Muscle layer of colon (tissue), 2 donors: ENCODE results near the gene PER2.

ENCODE experiments used
- H3K27ac ChIP-seq: one replicate; pipeline ENCODE4 v1.7.0; 2013; ENCODE audit warnings: low read depth, mild to moderate bottlenecking, low read length, moderate library complexity
- H3K27me3 ChIP-seq, 2 donors: one replicate each; pipeline ENCODE4 v1.7.0; 2013; ENCODE audit warnings: low read length in 2 of 2, mild to moderate bottlenecking in 2 of 2; ENCODE audit not compliant: insufficient read depth in 2 of 2, control insufficient read depth in 1 of 2
- H3K36me3 ChIP-seq: one replicate; pipeline ENCODE4 v1.7.0; 2013; ENCODE audit warnings: mild to moderate bottlenecking, low read length; ENCODE audit not compliant: insufficient read depth
- H3K4me1 ChIP-seq: one replicate; pipeline ENCODE4 v1.7.0; 2013; ENCODE audit warnings: mild to moderate bottlenecking, low read length; ENCODE audit not compliant: insufficient read depth
- H3K4me3 ChIP-seq, 2 donors: one replicate each; pipeline ENCODE4 v1.7.0; 2013; ENCODE audit warnings: low read length in 2 of 2, low read depth in 1 of 2, mild to moderate bottlenecking in 1 of 2, moderate library complexity in 1 of 2
- H3K9ac ChIP-seq: one replicate; pipeline ENCODE4 v1.7.0; 2013; ENCODE audit warnings: low read length
- H3K9me3 ChIP-seq: one replicate; pipeline ENCODE4 v1.7.0; 2013; ENCODE audit warnings: mild to moderate bottlenecking, low read length
- donor health status: abdominal sarcoma.
- donor health status: Adenocarcinoma of cecum.

Gene PER2

DNA sequence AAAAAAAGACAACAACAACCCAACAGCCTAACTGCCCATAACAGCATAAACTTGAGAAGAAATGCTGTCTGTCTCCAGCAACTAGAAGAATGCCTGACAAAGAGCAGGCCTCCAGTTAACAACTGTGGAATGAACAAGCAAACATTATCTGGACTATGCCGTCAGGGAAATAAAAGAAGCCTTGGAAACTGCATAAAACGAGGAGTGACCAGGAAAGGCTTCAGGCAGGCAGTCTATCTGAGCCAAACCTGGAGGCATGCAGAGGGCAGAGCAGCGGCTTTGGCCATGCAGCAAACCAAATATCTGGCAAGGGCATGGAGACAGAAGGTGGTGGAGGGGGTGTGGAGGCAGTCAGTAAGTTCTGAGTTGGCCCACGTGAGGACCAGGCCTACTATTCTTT, 59.7 kb downstream of the PER2 start:
- Histone ChIP-seq H3K9ac (no peak overlapping the region), H3K36me3 (no peaks in the 10 kb centered on the region), H3K4me1 (peaks cover 56% of the 10 kb centered on the region), H3K4me3 (no peak overlapping the region), H3K27ac (peak overlapping the region; percentile 58), H3K27me3 (no peaks in the 10 kb centered on the region), H3K9me3 (no peaks in the 10 kb centered on the region)

DNA sequence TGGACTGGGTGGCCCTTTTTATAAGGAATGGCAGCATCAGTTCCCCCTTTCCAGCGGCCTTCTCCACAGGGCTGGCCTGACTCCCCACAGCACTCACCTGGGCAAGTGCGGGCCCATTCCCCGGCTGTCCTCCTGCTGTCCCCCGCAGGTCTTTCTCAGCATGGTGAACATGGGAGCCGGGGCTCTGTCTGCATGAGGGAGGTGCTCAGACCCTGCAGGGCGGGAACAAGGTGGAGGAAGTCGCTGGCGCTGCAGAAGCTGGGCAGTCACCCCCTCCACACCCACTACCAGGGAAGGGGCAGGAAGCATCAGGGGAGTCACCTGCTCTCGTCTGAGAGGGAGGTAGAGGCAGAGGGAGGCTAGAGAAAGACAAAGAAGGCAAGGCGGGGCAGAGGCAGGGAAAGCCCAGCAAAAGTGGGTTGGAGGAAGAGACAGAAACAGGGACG, 60.8 kb downstream of the PER2 start:
- H3K4me3 ChIP-seq: no peak overlapping the region
- H3K4me1 ChIP-seq: peaks cover 56% of the 10 kb centered on the region
- no peak overlapping the region for H3K27ac ChIP-seq
- no peaks in the 10 kb centered on the region for H3K9me3 ChIP-seq
- no peaks in the 10 kb centered on the region for H3K27me3 ChIP-seq
- H3K36me3 ChIP-seq: no peaks in the 10 kb centered on the region
- no peak overlapping the region for H3K9ac ChIP-seq

DNA sequence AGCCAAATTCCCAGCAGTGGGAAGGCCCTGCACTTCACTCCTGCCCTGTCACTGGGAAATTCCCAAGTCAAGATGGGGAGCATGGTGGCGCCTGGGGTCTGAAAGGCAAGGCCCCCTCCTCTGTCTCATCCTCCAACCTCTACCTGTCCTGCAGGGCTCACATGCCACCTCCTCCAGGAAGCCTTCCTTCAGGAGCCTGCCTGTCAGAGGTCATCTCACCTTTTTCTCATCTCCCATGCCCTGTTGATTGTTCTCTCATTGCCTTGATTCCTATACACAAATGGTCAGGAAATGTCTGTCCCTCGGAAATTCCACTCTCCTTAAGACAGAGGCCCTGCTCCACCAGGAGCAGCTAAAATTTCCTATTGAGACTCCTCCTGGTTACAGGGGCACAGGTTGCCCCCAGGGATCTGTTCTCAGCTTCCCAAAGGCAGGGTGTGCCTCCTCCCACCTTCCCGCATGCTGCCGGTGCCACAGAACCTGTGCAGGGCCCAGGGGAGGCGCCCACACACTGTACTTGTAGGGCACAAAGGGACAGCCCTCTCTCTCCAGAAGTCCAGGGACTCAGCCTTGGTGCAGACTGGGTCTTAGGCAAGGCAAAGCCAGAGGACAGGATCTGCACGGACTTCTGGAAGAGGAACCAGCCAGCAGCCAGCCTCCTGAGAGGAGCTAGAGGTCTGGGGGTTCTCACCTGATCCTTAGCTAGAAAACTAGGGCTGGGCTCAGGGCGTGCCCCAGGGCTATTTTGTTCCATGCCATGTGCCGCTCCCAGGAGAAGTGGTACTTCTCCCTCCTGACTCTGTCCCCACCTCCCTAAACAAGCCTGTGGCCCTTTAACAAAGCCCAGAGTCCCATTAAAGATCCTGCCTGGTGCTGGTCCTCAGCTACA, 61.5 kb downstream of the PER2 start:
- Histone ChIP-seq H3K27me3 (no peaks in the 10 kb centered on the region), H3K9me3 (no peaks in the 10 kb centered on the region), H3K4me3 (no peak overlapping the region), H3K9ac (no peak overlapping the region), H3K4me1 (peaks cover 53% of the 10 kb centered on the region), H3K27ac (peak overlapping the region; percentile 70), H3K36me3 (no peaks in the 10 kb centered on the region)

DNA sequence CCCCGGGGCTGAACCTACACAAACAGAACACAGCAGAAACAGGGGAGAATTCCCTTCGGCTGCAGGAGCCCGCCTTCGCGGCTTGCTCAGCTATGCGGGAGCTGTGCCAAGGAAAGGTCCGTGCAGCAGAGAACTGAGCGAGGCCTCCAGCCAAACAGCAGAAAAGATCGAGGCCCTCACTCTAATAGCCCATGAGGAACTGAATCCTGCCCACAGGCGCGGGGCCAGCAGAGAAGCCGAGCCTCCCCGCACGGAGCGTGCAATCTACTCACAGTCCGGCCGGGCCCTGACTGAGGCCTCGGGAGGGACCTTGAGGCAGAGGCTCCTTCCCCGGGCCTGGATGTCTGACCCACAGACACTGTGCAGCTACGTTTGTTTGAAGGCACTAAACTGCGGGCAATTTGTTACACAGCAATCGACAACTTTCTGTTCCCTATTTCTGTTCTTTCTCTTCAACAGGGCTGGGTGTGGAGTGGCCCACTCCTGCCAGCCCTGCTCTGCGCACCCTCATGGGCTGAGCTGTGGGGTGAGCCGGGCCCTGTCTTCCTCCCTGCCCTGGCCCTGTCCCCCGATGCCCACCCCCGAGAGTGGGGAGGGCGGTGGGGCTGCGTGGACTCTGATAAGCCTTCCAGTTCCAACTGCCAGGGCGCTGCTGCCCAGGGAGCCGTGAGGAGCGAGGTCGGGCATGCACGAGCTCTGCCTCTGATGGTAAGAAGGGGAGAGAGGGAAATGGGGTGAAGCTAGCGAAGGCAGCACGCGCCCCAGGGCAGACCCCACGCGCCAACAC, 62.3 kb downstream of the PER2 start:
- no peaks in the 10 kb centered on the region for H3K36me3 ChIP-seq
- peak overlapping the region; percentile 70 for H3K27ac ChIP-seq
- H3K27me3 ChIP-seq: no peaks in the 10 kb centered on the region
- H3K9me3 ChIP-seq: no peaks in the 10 kb centered on the region
- H3K4me1 ChIP-seq: peaks cover 48% of the 10 kb centered on the region
- H3K9ac ChIP-seq: no peak overlapping the region
- H3K4me3 ChIP-seq: no peak overlapping the region

DNA sequence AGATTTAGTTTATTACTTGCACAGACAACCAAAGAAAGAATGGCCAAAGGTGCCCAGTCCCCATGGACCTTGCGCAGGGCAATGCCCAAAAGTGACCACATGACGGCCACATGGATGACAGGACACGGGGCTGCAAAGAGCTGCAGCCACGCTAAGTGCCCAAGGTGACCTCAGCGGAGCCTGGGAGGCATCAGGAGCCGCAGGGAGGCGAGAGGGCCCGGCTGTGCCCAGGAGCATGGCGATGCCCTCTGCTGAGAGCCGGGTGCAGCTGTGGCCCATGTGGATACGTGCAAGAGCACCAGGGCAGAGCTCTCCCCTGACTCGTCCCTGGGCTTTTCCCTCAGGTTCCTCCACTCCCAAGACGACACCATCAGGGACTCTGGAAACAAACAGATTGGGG, 63.3 kb downstream of the PER2 start:
- Histone ChIP-seq H3K27ac (peak overlapping the region; percentile 70), H3K9ac (no peak overlapping the region), H3K36me3 (no peaks in the 10 kb centered on the region), H3K4me3 (no peak overlapping the region), H3K9me3 (no peaks in the 10 kb centered on the region), H3K27me3 (no peaks in the 10 kb centered on the region), H3K4me1 (peaks cover 44% of the 10 kb centered on the region)

DNA sequence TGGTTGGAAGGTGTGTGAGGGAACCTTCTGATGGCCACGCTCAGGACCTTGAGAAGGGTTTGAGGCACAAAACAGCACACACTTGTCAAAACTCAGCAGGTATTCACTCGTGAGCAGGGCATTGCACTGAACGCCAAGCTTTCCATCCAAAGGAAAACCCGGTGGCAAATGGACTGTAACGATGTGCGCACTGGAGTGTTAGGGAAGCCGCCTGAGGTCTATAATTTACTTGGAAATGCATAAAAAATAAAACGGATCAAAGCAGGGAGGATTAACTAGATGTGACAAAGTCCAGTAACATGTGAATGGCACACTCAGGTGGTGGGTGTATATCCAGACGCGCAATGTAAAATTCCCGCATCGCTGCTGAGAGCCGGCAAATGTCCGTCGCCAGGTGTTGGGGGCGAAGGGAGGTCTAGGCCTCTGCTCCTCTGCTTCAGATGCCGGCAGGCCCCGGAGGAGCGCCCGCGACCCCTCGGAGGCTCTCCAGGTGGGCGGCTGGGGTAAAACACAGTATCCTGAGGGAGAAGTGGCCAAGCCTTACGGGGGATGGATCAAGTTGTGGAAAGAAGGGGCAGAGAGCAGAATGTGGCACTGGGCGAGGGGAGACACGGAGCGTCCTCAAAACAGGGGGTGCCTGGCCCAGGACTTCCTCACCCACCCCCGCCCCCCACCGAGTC, 63.9 kb downstream of the PER2 start:
- Histone ChIP-seq H3K27ac (no peak overlapping the region), H3K36me3 (no peaks in the 10 kb centered on the region), H3K27me3 (no peaks in the 10 kb centered on the region), H3K9me3 (no peaks in the 10 kb centered on the region), H3K9ac (no peak overlapping the region), H3K4me1 (peaks cover 38% of the 10 kb centered on the region), H3K4me3 (no peak overlapping the region)

DNA sequence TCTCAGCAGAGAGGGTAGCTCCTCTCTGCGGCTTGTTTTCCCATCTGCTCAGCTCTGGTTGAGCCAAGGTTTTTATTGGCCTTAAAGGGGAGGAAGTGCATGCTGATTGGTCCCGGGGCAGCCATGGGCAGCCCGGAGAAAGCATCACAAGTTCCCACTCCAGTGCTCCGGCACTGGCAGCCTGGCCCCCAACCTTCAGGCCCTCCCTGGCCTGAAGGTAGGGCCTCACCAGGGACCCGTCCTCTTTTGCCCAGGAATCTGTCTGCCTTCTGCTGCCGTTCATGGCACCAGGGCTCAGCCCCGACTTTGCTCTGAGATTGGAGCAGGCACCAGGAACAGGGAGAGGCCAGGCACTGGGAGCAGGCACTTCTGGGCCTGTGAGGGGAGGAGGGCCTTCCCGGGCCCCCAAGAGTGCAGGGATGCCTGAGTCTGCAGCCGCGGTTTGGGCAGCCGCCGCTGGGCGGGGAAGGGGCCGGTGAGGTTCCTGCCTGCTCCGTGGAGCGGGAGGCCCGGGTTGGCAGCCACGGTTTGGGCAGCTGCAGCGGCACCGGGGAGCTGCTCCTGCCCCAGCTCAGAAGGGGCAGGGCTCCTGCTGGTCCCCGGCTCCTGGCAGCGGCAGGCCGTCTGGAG, 67.4 kb downstream of the PER2 start:
- H3K36me3 ChIP-seq: no peaks in the 10 kb centered on the region
- no peak overlapping the region for H3K9ac ChIP-seq
- peaks cover 12% of the 10 kb centered on the region for H3K4me1 ChIP-seq
- peak overlapping the region in 1 of 2 donors; percentile 30 for H3K4me3 ChIP-seq
- peak overlapping the region; percentile 35 for H3K27ac ChIP-seq
- H3K27me3 ChIP-seq: no peaks in the 10 kb centered on the region
- H3K9me3 ChIP-seq: no peaks in the 10 kb centered on the region

DNA sequence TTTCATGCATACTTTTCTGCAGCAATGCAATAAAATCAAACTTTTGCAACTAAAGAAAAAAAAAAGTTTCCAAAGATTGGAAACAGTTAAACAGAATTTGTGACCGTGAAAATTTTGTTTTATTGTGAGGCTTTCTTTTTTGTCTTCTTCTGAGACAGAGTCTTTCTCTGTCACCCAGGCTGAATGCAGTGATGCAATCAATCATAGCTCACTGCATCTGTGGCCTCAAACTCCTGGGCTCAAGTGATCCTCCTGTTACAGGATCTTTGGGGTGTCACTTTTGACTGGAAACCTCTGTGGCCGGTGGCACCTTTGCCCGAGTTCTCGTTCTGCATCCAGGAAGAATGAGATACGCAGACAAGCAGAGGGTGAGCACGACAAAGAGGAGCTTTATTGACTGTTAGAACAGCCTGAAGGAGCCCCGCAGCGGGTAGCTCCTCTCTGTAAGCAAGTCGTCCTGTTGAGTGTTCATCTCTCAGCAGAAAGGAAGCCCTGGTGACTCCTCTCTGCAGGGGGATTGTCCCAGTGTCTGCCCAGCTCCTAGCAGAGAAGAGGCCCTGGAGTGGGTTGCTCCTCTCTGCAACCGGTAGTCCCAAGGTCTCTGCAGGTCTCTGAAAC, 68.0 kb downstream of the PER2 start:
- Histone ChIP-seq H3K4me1 (peaks cover 6% of the 10 kb centered on the region), H3K4me3 (no peak overlapping the region), H3K9me3 (no peaks in the 10 kb centered on the region), H3K27ac (no peak overlapping the region), H3K27me3 (no peaks in the 10 kb centered on the region), H3K36me3 (no peaks in the 10 kb centered on the region), H3K9ac (no peak overlapping the region)

DNA sequence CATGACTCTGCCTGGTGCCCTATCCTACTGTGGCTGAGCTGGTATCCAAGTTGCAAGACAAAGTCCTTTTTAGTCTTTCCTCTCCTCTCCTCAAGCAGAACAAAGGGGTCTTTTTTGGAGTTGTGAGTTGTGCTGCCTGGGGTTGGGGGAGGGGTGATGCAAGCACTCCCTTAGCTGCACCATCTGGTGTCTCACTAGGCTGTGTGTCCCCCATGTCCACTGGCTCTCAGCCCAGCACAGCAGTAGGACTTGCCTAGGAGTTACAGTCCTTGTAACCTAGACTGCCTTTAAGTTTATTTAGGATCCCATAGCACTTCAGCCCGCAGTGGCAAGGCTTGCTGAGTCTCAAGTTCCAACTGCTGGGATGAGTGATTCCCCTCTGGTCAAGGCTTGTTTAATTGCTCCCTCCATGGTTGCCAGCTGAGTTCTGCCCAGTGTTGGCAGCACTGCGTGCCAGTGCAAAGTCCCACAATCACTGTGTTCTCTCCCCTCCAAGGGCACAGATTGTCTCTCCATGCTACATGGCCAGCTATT, 71.7 kb downstream of the PER2 start:
- Histone ChIP-seq H3K9me3 (no peaks in the 10 kb centered on the region), H3K27ac (no peak overlapping the region), H3K9ac (no peak overlapping the region)

DNA sequence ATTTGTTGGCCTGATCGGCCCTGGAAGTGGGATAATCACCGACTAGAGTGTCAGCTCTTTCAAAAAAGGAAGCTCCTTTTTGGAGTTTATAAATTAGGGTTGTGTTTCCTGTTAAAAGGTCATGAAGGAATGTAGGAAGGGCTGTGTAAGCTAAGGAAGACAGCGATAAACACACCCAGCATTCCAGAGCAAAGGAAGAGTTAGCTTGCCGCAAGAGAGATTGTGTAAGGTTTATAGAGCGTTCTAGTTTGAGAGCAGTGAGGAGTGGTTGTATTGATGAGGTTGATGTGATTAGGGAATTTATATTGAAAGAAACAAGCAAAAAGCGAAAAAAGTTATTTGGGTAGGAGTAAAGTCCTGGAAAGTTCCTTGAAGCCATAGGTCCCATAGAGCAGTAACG, 81.4 kb downstream of the PER2 start:
- H3K9me3 ChIP-seq: no peaks in the 10 kb centered on the region
- H3K4me3 ChIP-seq: no peak overlapping the region
- H3K36me3 ChIP-seq: no peaks in the 10 kb centered on the region
- no peak overlapping the region for H3K9ac ChIP-seq
- peaks cover 13% of the 10 kb centered on the region for H3K4me1 ChIP-seq
- H3K27ac ChIP-seq: no peak overlapping the region
- no peaks in the 10 kb centered on the region for H3K27me3 ChIP-seq

More for the DNA sequence above, 71.7 kb downstream of the PER2 start:
- Histone ChIP-seq H3K4me3 (no peak overlapping the region), H3K27me3 (no peaks in the 10 kb centered on the region), H3K4me1 (peaks cover 5% of the 10 kb centered on the region), H3K36me3 (no peaks in the 10 kb centered on the region)
